Prostate gland (tissue), 2 donors: Measurements from ENCODE around the gene RAP1GAP. TPM values are rescaled to one million over a fixed set of nuclear protein-coding genes. Genes with fewer than 3 reads are reported as not detected.

Source experiments
- DNase-seq: peaks from one replicate; pipeline ENCODE4 v3.0.0-alpha.2; 2019; ENCODE audit warnings: low spot score
- H3K27ac ChIP-seq, 2 donors: fragments of 200-600 bp; sonication (generic); 2 replicates each; pipeline ENCODE4 v1.5.1; 2017 to 2019
- H3K27me3 ChIP-seq: fragments of 200-600 bp; sonication (generic); replicated peaks from 2 replicates; pipeline ENCODE4 v1.5.1; 2019; ENCODE audit not compliant: insufficient read depth
- H3K36me3 ChIP-seq, 2 donors: fragments of 200-600 bp; sonication (generic); 1 replicate in 1 of 2; 2 replicates in 1 of 2; pipeline versions ENCODE4 v1.5.1 to v1.8.1; 2017 to 2019
- H3K4me1 ChIP-seq: fragments of 200-600 bp; sonication (generic); replicated peaks from 2 replicates; pipeline ENCODE4 v1.5.1; 2019
- H3K4me3 ChIP-seq, 2 donors: fragments of 200-600 bp; sonication (generic); 2 replicates each; pipeline ENCODE4 v1.5.1; 2017 to 2019
- H3K9me3 ChIP-seq: fragments of 200-600 bp; sonication (generic); 2 replicates; pipeline ENCODE4 v1.5.1; 2017
- CTCF ChIP-seq, 4 experiments: fragments of 200-600 bp in 2 of 4; fragments of 450-650 bp in 2 of 4; sonication (generic) in 2 of 4; IDR thresholded peaks; 1 replicate in 3 of 4; 2 replicates in 1 of 4; pipeline ENCODE4 v1.5.1; 2016 to 2019; ENCODE audit warnings: antibody characterized with exemption in 4 of 4, mild to moderate bottlenecking in 2 of 4, moderate library complexity in 2 of 4
- POLR2A ChIP-seq: fragments of 450-650 bp; IDR thresholded peaks from one replicate; pipeline ENCODE4 v1.6.1; 2016; ENCODE audit warnings: antibody characterized with exemption, mild to moderate bottlenecking
- POLR2AphosphoS5 ChIP-seq: sonication (generic); formaldehyde crosslinking; IDR thresholded peaks from one replicate; pipeline ENCODE4 v1.6.1; 2017; ENCODE audit warnings: antibody characterized with exemption
- WGBS: methylation state at CpG from one replicate; pipeline ENCODE4 v1.1.5; 2018; 5-methylcytosine and 5-hydroxymethylcytosine counted together
- intact Hi-C: fragments of 100-400 bp; cut with DNase I; formaldehyde crosslinking; loops from one replicate; pipeline ENCODE4 v1.14.2; 2022
- total RNA-seq, 2 donors: library from RNA; depleted of rRNA; stranded (reverse); fragments of >200 nt; gene quantifications; one replicate each; pipeline ENCODE4 v1.1.0, GENCODE V29; 2016

Gene RAP1GAP
- total RNA-seq, 2 donors from 2014 or later: 22.9 to 36.1 TPM

GRCh38 chr1:21706151-21706835 lies 37.1 kb upstream of the RAP1GAP start:
- Histone ChIP-seq H3K36me3 (peaks cover 0 to 2% of the 10 kb centered on the region in 2 donors), H3K4me3 (no peak overlapping the region), H3K27me3 (no peaks in the 10 kb centered on the region), H3K4me1 (no peaks in the 10 kb centered on the region), H3K27ac (no peak overlapping the region), H3K9me3 (no peaks in the 10 kb centered on the region)
- intact Hi-C loops: no loop called here
- DNase-seq: no peak
- WGBS: 65% methylated on average over 8 of the region's 8 CpGs
- TF ChIP-seq POLR2AphosphoS5 (no peak), CTCF (IDR thresholded peaks at IDR 0.05) (no peak), POLR2A (no peak)

GRCh38 chr1:21705303-21705980 lies 36.3 kb upstream of the RAP1GAP start:
- no peak for DNase-seq
- H3K36me3 ChIP-seq: peaks cover 0 to 2% of the 10 kb centered on the region in 2 donors
- no peak overlapping the region for H3K27ac ChIP-seq
- TF ChIP-seq POLR2A (no peak), POLR2AphosphoS5 (no peak), CTCF (IDR thresholded peaks at IDR 0.05) (no peak)
- H3K4me1 ChIP-seq: no peaks in the 10 kb centered on the region
- intact Hi-C loops: no loop called here
- WGBS: 47% methylated on average over 4 of the region's 4 CpGs
- H3K27me3 ChIP-seq: no peaks in the 10 kb centered on the region
- no peak overlapping the region for H3K4me3 ChIP-seq
- H3K9me3 ChIP-seq: no peaks in the 10 kb centered on the region

GRCh38 chr1:21704145-21704544 lies 35.0 kb upstream of the RAP1GAP start:
- no peak for TF ChIP-seq POLR2A
- TF ChIP-seq CTCF (IDR thresholded peaks at IDR 0.05): no peak
- no peak for TF ChIP-seq POLR2AphosphoS5

GRCh38 chr1:21703318-21703963 lies 34.3 kb upstream of the RAP1GAP start:
- TF ChIP-seq POLR2AphosphoS5 (no peak), CTCF (IDR thresholded peaks at IDR 0.05) (peak in 3 of 4 experiments; percentile 40 to 55 (median 50)), POLR2A (no peak)
- WGBS: 54% methylated on average over 3 of the region's 3 CpGs
- H3K36me3 ChIP-seq: peaks cover 0 to 2% of the 10 kb centered on the region in 2 donors

More at GRCh38 chr1:21704145-21704544, 35.0 kb upstream of the RAP1GAP start:
- Histone ChIP-seq H3K27me3 (no peaks in the 10 kb centered on the region), H3K27ac (no peak overlapping the region), H3K4me3 (no peak overlapping the region), H3K36me3 (peaks cover 0 to 2% of the 10 kb centered on the region in 2 donors), H3K4me1 (no peaks in the 10 kb centered on the region), H3K9me3 (no peaks in the 10 kb centered on the region)
- intact Hi-C loops: no loop called here
- DNase-seq: no peak
- WGBS: 91% methylated on average over 5 of the region's 5 CpGs

More at GRCh38 chr1:21703318-21703963, 34.3 kb upstream of the RAP1GAP start:
- Histone ChIP-seq H3K4me3 (no peak overlapping the region), H3K4me1 (no peaks in the 10 kb centered on the region), H3K27ac (no peak overlapping the region), H3K27me3 (no peaks in the 10 kb centered on the region), H3K9me3 (no peaks in the 10 kb centered on the region)
- DNase-seq: no peak
- intact Hi-C loops: no loop called here
